NCI-H510A treated with DMSO at 0.1 percent for 48 hours (cell line): Measurements from ENCODE around the gene ZBTB46.
"Not testable (repeated sequence)": the region's sequence is repeated elsewhere in the genome, so short reads cannot be mapped to it uniquely, and the experiment has no call there.

Source experiments
- DNase-seq: peaks from one replicate; lab custom pipeline; 2025; lab: John Stamatoyannopoulos, UW

ZBTB46 gene

GRCh38 chr20:63734946-63735858 is 95.9 kb downstream of the ZBTB46 start:
- DNase-seq = no peak

DNA sequence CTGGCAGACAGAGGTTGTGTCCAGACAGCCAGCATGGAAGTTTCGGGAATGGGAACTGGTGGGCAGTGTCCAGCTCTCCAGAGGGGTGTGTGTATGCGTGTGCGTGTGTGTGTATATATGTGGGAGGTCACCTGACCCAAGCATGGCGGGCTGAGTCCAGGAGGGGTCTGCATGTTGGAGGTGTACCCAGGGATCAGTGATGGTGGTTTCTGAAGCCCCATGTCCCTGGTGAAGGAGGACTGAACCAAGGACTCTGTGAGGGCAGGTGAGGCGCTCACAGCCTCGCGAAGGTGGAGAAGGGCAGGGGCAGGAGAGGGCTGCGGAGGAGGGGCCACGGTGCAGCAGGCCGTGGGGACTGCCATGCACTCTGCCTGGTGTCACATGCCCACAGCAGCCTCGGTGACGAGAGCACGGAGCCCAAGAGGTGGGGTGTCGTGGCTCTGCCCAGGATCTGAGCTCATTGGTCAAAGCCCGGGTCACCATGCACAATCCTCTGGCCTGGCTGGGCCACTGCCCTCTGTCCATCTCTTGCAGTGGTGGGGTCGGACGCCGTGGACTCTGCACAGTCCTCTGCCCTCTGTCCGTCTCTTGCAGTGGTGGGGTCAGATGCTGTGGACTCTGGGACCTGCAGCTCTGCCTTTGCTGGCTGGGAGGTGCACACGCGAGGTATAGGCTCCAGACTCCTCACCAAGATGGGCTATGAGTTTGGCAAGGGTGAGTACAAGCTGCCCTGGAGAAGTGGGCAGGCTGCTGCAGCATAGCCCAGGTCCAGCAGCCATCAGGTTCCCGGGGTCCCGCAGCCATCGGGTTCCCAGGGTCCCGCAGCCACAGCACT is 96.7 kb downstream of the ZBTB46 start:
- DNase-seq = no peak

DNA sequence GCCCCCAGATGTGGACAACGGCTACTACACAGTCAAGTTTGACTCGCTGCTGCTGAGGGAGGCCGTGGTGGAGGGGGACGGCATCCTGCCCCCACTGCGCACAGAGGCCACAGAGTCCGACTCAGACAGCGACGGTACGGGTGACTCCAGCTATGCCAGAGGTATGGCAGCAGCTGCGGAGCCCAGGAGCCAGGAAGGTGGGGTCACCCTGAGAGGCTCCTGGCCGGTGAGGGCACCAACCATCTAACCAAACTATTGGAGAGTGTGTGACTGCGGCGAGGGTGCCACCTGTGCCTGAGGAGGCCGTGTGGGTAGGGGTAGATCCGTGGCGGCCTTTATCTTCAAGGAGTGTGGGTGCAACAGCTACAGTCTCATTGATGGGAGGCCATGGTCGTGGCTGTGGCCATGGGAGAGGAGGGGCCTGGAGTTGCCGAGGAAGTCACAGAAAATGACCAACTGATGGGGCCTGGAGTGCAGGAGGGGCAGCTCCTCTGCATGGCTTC is 97.4 kb downstream of the ZBTB46 start:
- DNase-seq = no peak

DNA sequence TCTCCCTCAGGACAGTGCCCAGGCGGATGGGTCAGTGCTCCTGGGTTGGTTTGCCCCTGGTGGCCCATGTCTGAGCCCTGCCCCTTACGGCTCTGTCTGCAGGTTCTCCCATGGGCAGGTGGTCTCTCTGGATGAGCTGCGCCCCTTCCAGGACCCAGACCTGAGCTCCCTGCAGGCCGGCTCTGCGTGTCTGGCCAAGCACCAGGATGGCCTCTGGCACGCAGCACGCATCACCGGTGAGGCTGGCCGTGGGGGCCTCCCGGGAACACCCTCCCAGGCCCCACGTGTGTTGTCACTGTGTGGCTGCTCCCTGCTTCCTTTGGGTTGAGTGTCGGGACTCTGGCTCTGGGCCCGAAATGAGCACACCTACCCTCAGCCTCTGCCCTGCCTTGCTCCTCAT is 97.9 kb downstream of the ZBTB46 start:
- DNase-seq = no peak

GRCh38 chr20:63732118-63733095 is 98.7 kb downstream of the ZBTB46 start:
- DNase-seq = no peak

DNA sequence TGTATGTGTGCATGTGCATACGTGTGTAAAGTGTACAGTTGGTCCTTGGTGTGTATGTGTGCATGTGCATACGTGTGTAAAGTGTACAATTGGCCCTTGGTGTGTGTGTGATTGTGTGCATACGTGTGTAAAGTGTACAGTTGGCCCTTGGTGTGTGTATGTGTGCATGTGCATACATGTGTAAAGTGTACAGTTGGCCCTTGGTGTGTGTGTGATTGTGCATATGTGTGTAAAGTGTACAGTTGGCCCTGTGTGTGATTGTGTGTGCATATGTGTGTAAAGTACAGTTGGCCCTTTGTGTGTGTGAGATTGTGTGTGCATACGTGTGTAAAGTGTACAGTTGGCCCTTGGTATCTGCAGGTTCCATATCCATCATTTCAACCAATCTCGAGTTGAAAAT is 99.7 kb downstream of the ZBTB46 start:
- no peak for DNase-seq

- not testable (repeated sequence) for DNase-seq
Observed at GRCh38 chr20:63730189-63730733, 100.8 kb downstream of the ZBTB46 start.

DNA sequence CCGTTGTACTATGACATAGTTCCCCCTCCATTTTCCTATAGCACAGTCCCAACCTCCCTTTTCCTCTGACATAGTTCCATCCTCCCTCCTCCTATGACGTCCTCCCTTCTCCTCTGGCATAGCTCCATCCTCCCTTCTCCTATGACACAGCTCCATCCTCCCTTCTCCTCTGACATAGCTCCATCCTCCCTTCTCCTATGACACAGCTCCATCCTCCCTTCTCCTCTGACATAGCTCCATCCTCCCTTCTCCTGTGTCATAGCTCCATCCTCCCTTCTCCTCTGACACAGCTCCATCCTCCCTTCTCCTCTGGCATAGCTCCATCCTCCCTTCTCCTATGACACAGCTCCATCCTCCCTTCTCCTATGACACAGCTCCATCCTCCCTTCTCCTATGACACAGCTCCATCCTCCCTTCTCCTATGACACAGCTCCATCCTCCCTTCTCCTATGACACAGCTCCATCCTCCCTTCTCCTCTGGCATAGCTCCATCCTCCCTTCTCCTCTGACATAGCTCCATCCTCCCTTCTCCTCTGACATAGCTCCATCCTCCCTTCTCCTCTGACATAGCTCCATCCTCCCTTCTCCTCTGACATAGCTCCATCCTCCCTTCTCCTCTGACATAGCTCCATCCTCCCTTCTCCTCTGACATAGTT is 108.0 kb downstream of the ZBTB46 start:
- DNase-seq = not testable (repeated sequence)

- no peak for DNase-seq
Observed at GRCh38 chr20:63718996-63719395, 112.1 kb downstream of the ZBTB46 start.

- DNase-seq = no peak
Observed at GRCh38 chr20:63714858-63715257, 116.2 kb downstream of the ZBTB46 start.

- DNase-seq = no peak
Observed at GRCh38 chr20:63712191-63712590, 118.9 kb downstream of the ZBTB46 start.

DNA sequence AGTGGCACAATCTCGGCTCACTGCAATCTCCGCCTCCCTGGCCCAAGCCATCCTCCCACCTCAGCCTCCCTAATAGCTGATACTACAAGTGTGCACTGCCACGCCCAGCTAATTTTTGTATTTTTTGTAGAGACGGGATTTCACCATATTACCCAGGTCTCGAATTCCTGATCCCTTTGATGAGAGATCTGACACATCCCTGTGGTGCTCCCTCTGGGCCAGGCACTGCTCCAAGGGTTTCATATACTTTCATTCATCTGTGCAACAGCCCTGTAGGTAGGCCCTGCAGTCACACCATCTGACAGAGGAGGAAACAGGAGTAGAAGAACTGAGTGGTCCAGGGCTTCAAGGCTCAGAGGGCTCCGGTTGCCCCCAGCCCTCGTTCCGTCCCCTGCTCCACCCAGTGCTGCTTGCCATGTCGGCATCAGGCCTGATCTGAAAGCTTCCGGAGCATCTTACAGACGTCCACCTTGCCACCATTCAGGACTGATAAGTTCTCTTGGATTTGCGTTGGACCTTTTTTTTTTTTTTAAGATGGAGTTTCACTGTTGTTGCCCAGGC is 119.9 kb downstream of the ZBTB46 start:
- no peak for DNase-seq

GRCh38 chr20:63709149-63709527 is 121.9 kb downstream of the ZBTB46 start:
- DNase-seq = no peak

DNA sequence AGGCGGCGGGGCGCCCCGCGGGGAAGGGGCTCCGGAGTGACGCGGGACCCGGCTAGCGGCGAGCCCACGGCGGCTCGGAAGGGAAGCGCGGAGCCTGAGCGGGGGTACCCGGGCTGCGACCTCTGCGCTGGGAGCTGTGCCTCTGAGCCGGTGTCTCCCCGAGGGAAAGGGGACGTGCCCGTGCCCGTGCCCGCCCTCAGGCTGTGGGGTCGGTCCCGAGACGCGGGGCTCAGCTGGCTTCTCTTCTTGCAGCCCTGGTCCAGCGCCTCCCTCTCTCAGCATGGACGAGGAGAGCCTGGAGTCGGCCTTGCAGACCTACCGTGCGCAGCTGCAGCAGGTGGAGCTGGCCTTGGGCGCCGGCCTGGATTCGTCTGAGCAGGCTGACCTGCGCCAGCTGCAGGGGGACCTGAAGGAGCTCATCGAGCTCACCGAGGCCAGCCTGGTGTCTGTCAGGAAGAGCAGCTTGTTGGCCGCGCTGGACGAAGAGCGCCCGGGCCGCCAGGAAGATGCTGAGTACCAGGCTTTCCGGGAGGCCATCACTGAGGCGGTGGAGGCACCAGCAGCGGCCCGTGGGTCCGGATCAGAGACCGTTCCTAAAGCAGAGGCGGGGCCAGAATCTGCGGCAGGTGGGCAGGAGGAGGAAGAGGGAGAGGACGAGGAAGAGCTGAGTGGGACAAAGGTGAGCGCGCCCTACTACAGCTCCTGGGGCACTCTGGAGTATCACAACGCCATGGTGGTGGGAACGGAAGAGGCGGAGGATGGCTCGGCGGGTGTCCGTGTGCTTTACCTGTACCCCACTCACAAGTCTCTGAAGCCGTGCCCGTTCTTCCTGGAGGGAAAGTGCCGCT is 122.5 kb downstream of the ZBTB46 start:
- no peak for DNase-seq

DNA sequence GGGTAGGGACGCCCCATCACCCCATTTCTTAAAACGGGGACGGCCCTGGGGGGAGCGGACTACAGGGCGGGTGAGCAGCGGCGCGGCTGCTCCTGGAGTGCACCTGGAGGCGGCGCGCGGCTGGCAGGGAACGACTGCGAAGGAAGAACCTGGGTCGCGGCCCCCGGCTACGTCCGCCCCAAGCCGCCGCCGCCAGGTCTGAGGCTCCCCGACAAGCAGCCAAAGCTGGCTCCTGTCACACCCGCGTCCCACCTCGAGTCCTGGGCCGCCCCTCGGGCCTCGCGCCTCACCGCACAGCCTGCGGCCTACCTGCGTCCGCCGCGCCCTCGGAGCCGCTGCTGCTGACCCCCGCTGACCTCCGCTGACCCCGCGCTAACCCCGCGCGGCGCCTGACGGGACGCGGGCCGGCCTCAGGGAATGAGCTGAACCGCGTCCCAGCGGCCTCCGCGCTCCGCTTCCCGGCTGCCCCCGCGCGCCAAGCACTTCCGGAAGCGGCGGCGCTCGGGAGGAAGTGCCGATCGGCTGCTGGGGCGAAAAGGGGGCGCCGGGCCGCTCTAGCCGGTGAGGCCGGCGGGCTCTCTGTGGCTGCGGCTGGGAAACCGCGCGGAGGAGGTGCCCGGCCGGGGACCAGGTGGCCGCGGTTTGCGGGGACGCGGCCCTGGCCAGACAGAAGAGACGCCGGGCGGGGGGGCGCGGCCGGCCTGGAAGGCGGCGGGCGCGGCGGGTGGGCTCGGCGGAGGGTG is 123.3 kb downstream of the ZBTB46 start, which contains the start of the genes ARFRP1 and ZGPAT:
Gene ARFRP1 (minus strand): TSS at position 419 of the 743 bp plus-strand sequence. CDS start 885 bp downstream, outside the sequence.
Gene ZGPAT (plus strand): TSS at position 482 of the 743 bp plus-strand sequence. CDS start 542 bp downstream, outside the sequence.
- DNase-seq = peak; percentile 81

DNA sequence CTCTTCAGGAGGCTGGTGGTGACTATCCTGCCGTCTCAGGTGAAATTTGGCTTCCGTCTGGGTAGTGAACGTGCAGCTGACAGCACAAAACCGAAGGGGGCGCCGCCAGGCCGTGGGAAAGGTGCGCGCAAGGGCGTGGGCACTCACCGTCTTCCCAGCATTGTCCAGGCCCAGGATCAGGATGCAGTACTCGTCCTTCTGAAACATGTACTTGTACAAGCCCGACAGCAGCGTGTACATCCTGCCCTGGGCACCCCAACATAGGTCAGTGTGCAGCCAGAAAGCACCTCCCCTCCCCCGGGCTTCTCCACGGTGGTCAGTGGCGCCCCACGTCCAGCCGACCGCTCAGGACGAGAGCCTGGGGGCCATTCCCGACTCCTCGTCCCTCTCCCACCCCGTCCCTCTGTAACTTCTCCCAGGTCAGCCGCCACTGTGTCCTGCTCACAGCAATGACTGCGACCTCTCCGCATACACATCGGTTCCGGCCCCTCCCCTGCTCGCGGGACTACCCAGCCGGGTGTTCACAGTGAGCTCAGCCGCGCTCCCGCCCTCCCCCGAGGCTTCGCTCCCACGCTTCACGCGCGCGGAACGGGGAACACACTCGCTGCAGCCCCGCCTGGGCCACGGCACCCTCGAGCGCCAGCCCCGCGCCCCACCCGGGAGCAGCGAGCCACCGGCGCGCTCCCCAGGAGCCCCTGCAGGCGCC is 124.1 kb downstream of the ZBTB46 start:
- DNase-seq = no peak

- DNase-seq = no peak
Observed at GRCh38 chr20:63706027-63706695, 124.9 kb downstream of the ZBTB46 start.
